ENCODE measurements around the gene SLC29A3.

GRCh38 chr10:71294856-71295255, 24.2 kb upstream of the SLC29A3 start:
- TF ChIP-seq CTCF (IDR thresholded peaks at IDR 0.05; ENCODE audit: insufficient read depth, low read length, poor library complexity, severe bottlenecking) (no peak), EZH2phosphoT487 (conservative IDR thresholded peaks at IDR 0.05; ENCODE audit: low read length) (no peak)
